Activated CD8-positive, alpha-beta memory T cell treated with anti-CD3 and anti-CD28 coated beads for 1 hour (primary cell): Measurements from ENCODE around the gene NKAIN4.
A peak's percentile ranks its signal among the peaks of the same experiment; 100 is the strongest.

Experiments
- DNase-seq, 2 donors: peaks; one replicate each; pipeline ENCODE4 v3.0.0-alpha.2; 2020; ENCODE audit warnings: low read depth in 1 of 2; ENCODE audit errors: extremely low read depth in 1 of 2

The NKAIN4 gene

GRCh38 chr20:63274381-63275228, 20.3 kb upstream of the NKAIN4 start:
- DNase-seq, result no peak

DNA sequence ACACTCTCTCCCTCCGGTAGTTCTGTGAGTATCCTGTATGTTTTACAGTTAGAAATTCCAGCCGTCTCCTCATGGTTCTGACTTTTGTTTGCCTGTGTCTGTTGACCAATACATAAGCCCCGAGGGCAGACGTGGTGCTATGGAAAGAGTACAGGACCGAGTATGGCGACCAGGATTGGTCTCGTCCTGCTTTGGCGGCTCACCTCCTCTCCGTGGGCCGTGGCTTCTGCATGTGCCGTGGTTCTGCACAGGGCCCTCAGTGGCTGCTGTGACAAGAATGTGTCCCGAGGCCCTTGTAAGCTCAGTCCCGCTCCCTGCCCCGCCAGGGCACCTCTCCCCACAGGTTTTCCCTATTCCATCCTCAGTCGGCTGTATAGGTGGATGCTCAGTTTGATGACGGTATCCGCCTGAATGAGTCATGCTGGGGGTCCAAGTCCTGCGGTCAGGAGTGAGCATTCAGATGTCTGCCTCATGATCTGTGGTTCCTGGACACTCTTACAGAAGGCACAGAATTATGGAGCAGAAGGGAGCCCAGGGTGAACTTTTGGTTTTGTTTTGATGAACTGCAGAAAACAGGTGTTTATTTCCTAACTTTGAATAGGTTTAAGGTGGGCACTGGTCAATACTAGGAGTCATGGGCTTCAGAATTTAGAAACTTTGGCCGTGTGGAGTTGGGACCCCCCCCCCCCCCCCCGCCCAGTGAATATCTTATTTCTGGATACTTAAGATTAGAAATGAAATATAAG, 19.5 kb upstream of the NKAIN4 start:
- DNase-seq, result no peak

GRCh38 chr20:63273059-63273579, 18.9 kb upstream of the NKAIN4 start:
- no peak for DNase-seq

DNA sequence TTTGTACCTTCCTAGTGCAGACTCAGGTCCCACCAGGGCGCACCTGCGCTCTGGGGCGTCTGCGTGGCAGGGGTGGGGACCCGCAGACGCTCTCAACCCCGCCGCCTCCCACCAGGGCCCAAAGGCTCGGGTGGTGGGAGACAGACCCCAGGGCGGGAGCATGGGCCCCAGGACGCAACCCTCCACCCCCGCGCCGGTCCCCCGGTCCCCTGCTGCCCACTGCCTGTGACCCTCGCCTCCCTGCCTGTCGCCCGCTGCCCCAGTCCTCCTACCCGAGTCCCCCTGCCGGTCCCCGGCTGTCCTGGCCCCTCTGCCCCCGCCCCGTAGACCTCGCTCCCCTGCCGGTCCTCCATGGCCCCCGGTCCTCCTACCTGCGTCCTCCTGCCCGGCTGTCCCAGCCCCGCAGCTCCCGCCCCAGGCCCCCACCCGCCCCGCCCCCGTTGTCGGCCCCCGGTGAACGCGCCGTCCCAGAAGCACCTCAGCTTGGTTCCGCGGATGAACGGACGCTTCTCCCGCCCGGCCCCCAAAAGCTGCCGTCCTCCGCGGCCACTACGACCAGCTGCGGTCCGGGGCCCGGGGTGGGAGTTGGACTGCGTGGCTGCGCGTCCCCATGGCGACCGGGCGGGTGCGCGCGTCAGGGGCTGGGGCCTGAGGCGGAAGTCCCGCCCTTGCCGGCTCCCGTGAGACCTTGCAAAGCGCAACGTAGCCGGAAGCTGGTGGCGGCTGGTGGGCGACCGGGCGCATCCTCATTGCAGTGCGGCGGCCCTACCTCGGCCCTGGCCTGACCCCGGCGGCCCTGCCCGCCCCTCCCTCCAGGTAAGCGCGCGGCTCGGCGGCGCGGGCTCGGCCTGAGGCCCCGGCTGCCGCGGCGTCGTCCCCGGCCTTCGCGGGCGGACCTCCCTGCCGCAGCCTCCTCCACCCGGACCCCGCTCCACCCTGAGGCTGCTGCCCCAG, 18.1 kb upstream of the NKAIN4 start, which contains the start of gene ARFGAP1:
TSS of gene ARFGAP1 (plus strand) at position 709 of the 954 bp plus-strand sequence. CDS start 2,768 bp downstream, outside the sequence.
- DNase-seq, result peak; percentile 59 to 87

DNA sequence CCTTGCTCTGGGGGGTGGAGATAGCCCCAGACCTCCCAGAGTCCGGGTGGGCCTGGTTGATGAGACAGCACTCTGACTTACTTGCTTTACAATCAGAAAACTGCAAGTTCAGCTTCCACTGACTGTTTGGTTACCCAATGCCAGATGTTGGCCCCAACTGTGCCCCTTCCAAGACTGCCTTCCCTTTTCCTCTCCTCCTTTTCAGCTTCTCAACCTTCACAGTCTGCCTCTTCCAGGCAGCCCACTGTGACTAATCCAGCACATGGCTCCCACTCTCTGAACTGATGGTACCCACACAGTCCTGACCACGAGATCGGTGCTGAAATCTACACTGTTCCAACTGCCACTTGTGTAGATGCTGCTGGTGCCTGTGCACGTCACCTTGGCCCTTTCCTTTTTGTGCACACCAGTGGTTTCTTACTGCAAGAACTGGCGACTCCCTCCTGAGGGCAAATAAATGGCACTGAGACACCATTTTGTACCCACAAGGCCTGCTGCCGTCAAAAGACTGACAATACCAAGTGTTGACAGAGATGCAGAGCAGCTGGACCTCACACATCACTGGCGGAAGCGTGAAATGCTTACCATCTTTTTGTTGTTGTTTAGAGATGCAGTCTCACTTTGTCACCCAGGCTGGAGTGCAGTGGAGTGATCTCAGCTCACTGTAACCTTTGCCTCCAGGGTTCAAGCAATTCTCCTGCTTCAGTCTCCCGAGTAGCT, 16.5 kb upstream of the NKAIN4 start:
- DNase-seq, result no peak

- no peak for DNase-seq
Measured at GRCh38 chr20:63269724-63270123, 15.5 kb upstream of the NKAIN4 start.

- DNase-seq, result no peak
Measured at GRCh38 chr20:63268671-63269439, 14.6 kb upstream of the NKAIN4 start.

- DNase-seq, result no peak
Measured at GRCh38 chr20:63268256-63268655, 14.0 kb upstream of the NKAIN4 start.

- no peak for DNase-seq
Measured at GRCh38 chr20:63267691-63268090, 13.4 kb upstream of the NKAIN4 start.

DNA sequence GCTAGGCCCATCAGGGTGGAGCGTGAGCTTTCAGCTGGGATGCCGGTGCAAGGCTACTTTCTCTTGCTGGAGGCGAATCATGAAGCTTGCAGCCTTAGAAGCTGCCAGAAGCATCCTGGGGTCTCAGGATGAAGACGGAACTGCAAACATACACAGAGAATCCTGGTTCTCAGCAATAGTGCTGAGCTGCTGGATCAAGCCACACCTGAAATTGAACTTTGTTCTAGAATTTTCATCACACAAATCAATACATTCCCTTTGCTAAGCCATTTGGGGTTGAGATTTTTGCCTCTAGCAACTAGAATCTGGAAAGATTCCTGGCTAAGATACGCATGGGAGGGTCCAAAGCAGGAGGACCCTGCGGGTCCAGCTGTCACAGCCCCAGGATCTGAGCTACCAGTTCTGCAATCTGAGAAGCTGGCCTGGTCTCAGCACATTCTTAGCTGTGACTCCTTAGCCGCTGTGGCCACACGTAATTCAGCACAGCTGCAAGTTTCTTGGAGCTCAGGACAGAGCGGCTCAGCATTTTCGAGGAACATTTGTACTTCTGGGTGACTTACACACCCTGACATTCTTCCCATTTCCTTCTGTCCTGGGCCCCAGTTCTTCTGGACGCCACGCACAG, 11.7 kb upstream of the NKAIN4 start:
- DNase-seq, result no peak

GRCh38 chr20:63264519-63264918, 10.3 kb upstream of the NKAIN4 start:
- DNase-seq, result no peak

DNA sequence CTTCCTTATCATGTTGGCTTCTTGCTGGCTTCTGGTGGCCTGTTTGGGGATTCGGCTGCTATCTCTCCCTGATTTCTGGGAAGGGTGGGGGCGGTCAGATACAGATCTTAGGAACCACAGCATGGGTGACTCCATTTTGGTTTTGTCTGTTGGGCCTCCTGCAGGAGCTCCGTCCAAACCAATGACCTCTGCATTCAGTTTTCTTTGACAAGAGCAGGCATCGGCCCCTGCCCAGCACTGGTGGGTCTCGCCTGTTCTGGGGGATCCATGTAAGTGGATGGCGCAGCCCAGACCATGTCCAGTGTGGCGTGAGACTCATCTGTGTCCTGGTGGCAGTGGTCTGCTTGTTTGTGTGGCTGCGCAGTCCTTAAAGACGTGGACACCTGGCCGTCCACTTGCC, 9.7 kb upstream of the NKAIN4 start:
- no peak for DNase-seq

DNA sequence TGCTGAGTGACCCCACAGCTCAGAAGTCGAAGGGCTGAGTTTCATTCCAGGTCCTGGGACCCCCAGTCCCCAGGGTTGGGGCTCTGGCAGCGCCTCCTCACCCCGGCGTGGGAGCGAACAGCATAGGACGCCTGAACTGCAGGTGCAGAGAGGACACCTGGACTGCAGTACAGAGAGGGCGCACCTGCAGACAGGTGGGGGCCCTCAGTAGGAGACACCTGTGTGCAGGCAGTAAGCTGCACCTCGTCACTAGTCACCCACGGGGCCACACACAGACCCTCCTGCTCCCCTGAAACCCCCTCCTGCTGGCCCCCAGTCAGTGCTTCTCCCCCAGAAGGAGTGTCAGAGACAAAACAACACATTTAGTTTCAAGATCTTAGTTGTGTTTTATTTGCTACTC, 8.6 kb upstream of the NKAIN4 start:
- no peak for DNase-seq

GRCh38 chr20:63261795-63262528, 7.7 kb upstream of the NKAIN4 start:
- DNase-seq, result no peak

GRCh38 chr20:63261060-63261794, 7.0 kb upstream of the NKAIN4 start:
- DNase-seq, result no peak

GRCh38 chr20:63260521-63260920, 6.3 kb upstream of the NKAIN4 start:
- no peak for DNase-seq

- no peak for DNase-seq
Measured at GRCh38 chr20:63259734-63260460, 5.6 kb upstream of the NKAIN4 start.
